PC-3 (cell line): ENCODE results near the gene TMEM259.

ENCODE experiments used
- EZH2phosphoT487 ChIP-seq: fragments of 300-600 bp; sonication (generic); IDR thresholded peaks from 2 replicates; pipeline ENCODE4 v1.6.1; 2018; ENCODE audit warnings: mild to moderate bottlenecking, antibody characterized with exemption, low read length, borderline replicate concordance
- TF ChIP-seq, protein P1 (sequence below): fragments of 300-600 bp; sonication (generic); conservative IDR thresholded peaks from 2 replicates; pipeline ENCODE4 v1.5.1; 2017; ENCODE audit warnings: antibody characterized with exemption, low read depth, mild to moderate bottlenecking, low read length

DNA sequence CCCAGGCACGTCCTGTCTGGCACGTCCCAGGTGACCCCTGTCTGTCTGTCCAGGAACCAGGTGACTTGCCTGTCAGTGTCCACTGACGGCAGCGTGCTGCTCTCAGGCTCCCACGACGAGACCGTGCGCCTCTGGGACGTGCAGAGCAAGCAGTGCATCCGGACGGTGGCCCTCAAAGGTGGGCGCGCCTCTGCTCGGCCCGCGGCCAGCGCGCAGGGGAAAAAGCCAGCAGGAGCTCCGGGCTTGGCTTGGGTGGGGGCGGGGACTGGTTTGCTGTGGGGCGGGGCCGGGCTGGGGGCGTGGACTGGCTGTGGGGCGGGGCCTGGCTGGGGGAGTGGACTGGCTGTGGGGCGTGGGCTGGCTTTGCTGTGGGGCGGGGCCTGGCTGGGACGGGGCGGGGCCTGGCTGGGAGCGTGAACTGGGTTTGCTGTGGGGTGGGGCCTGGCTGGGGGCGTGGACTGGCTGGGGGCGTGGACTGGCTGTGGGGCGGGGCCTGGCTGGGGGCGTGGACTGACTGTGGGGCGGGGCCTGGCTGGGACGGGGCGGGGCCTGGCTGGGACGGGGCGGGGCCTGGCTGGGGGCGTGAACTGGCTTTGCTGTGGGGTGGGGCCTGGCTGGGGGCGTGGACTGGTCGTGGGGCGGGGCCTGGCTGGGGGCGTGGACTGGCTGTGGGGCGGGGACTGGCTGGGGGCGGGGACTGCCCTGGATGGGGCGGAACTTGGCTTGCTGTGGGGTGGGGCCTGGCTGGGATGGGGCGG, 29.6 kb downstream of the TMEM259 start:
- TF ChIP-seq, protein P1, sequence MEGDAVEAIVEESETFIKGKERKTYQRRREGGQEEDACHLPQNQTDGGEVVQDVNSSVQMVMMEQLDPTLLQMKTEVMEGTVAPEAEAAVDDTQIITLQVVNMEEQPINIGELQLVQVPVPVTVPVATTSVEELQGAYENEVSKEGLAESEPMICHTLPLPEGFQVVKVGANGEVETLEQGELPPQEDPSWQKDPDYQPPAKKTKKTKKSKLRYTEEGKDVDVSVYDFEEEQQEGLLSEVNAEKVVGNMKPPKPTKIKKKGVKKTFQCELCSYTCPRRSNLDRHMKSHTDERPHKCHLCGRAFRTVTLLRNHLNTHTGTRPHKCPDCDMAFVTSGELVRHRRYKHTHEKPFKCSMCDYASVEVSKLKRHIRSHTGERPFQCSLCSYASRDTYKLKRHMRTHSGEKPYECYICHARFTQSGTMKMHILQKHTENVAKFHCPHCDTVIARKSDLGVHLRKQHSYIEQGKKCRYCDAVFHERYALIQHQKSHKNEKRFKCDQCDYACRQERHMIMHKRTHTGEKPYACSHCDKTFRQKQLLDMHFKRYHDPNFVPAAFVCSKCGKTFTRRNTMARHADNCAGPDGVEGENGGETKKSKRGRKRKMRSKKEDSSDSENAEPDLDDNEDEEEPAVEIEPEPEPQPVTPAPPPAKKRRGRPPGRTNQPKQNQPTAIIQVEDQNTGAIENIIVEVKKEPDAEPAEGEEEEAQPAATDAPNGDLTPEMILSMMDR: no peak
- TF ChIP-seq EZH2phosphoT487: no peak
